SIG-M5 treated with dmso at 0.1 percent for 504 hours (cell line): ENCODE data around the gene C3orf20.

ENCODE experiments used
- DNase-seq: peaks from one replicate; lab custom pipeline; 2025; ENCODE audit not compliant: unreplicated experiment; lab: John Stamatoyannopoulos, UW

Gene C3orf20

DNA sequence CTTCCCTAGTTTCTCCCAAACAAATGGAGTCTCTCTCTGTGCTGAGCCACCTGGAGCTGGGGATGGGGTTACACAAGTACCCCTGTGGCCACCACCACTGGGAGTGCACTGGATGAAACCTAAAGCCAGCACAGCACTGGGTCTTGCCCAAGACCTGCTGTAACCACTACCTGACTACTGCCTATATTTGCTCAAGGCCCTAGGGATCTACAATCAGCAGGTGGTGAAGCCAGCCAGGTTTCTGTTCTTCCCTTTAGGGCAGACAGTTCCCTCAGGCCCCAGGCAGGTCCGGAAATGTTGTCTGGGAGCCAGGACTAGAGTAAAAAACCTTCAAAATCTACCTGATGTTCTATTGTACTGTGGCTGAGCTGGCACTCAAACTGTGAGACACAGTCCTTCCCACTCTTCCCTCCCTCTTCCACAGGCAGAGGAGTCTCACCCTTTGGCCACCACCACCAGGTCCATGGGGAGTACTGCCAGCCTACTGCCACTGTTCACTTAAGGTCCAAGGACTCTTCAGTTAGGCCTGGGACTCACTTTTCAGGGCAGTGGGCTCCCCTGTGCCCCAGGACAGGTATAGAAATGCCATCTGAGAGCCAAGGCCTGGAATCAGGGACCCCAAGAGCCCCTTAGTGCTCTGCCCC, 23.8 kb downstream of the C3orf20 start:
- DNase-seq: no peak

- no peak for DNase-seq
These were observed 24.7 kb downstream of the C3orf20 start for GRCh38 chr3:14699643-14700042.

- DNase-seq: no peak
These were observed 25.9 kb downstream of the C3orf20 start for GRCh38 chr3:14700891-14701290.

- DNase-seq: no peak
These were observed 26.7 kb downstream of the C3orf20 start for GRCh38 chr3:14701676-14702075.

GRCh38 chr3:14703128-14703750, 28.3 kb downstream of the C3orf20 start:
- DNase-seq: no peak

DNA sequence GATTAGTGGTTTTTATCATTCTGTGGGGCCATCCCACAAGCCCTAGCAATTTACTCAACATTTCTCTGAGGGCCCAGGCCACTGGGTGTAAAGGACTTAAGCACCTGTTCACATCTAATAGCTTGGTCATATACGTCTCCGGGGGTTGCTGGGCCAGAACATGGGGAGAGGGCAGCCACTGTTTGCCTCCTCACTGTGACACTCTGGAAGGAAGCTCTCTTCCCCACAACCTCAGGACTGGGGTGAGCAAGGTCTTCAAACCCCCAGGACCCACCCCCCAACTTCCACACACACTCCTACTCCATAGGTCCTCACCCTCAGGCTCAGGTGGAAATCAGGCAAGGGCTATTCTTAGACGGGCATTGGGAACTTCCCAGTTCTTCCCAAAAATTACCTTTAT, 28.9 kb downstream of the C3orf20 start:
- DNase-seq: no peak

DNA sequence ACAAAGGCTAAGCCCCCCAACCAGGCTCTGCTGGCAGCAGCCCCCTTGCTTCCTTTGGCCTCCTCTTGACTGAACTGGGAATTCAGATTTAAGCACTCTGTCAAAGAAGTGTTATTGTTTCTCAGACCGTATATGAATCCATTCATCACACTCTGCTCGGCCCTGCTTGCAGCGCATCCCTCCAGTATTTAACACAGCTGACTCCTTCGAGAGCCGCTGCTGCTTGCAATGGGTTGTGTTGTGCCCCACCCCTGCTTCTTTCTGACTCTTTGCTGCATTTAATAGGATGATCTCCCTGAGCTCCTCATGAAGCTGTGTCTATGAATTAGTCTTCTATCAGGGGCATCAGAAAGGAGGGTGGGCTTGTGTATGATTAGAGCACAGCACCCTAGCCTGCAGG, 31.2 kb downstream of the C3orf20 start:
- no peak for DNase-seq

- DNase-seq: no peak
These were observed 41.6 kb downstream of the C3orf20 start for GRCh38 chr3:14716591-14716990.

DNA sequence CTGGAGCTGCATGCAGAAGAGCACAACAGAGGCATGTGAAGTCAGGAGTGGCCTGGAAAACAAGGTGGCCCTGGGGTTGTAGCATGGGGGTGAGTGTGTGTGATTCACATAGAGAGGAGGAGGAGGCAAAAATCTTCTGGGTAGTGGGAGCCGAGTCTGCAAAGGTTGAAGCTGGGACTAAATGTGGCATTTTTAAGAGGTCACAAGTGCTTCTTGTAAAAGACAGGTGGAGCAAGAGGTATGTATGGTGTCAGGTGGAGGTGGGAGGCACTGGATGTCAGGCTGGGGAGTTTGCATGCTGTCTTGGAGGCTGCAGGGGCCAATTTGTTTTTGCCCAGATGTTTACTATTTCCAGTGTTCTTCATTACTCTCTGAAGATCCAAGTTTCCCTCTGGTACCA, 42.4 kb downstream of the C3orf20 start:
- DNase-seq: no peak

DNA sequence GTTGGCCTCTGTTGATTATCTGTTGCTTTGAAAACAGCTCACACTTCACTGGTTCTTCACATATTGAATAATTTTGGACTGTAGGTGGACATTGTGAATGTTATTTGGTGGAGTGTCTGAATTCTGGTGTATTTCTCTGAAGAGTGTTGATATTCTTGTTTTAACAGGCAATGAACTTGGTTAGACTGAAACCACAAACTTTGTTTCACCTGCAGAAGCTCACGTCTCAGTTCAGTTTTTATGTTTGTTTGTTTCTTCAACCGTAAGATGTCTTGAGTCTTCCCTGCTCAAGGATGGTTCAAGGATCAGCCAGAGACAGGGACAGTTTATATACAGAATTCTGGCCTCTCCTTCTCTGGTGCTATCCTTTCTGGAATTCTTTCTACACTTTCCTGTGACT, 43.6 kb downstream of the C3orf20 start:
- no peak for DNase-seq

DNA sequence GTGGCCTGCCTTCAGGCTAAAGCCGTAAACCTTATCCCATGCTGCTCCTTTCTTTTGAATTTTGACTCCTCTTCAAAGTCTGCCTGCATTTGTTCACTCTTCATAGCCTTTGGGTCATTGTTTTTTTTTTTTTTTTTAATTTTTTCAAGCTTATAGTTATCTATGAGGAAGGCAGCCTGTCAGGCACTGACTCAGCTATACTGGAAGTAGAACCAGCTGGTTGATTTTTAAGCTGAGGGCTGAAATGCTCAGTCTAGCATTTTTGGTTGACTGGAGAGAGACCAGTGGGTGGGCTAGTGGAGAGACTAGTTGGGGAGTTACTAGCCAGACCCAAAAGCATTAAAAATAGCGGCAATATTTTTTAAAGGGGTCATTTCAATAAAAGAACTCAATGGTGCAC, 44.1 kb downstream of the C3orf20 start:
- DNase-seq: no peak

GRCh38 chr3:14721126-14721864, 46.4 kb downstream of the C3orf20 start:
- no peak for DNase-seq

GRCh38 chr3:14725013-14725412, 50.1 kb downstream of the C3orf20 start:
- DNase-seq: no peak

- no peak for DNase-seq
These were observed 50.9 kb downstream of the C3orf20 start for GRCh38 chr3:14725564-14726440.

- DNase-seq: no peak
These were observed 51.5 kb downstream of the C3orf20 start for GRCh38 chr3:14726441-14726780.

DNA sequence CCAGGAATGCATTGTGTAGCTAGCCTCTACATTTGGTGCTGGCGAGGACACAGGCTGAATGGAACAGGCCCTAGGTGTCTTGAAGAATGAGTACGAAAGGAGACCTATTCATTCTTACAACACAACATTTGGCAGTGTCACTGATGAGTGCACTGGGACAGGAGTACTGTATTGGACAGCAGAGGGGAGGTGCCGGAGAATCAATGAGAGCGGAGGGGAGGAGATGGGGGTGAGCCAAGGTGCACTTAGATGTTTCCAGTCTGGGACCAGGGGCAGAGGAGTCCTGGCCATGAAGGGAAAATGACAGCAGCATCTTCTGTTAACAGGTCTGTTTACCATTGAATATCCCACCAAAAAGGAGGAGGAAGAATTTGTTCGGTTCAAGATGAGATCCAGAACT, 53.2 kb downstream of the C3orf20 start:
- no peak for DNase-seq

GRCh38 chr3:14730703-14731382, 55.9 kb downstream of the C3orf20 start:
- no peak for DNase-seq

GRCh38 chr3:14740983-14741382, 66.0 kb downstream of the C3orf20 start:
- DNase-seq: no peak

GRCh38 chr3:14741510-14741909, 66.6 kb downstream of the C3orf20 start:
- DNase-seq: no peak

GRCh38 chr3:14744556-14744955, 69.6 kb downstream of the C3orf20 start:
- DNase-seq: no peak

DNA sequence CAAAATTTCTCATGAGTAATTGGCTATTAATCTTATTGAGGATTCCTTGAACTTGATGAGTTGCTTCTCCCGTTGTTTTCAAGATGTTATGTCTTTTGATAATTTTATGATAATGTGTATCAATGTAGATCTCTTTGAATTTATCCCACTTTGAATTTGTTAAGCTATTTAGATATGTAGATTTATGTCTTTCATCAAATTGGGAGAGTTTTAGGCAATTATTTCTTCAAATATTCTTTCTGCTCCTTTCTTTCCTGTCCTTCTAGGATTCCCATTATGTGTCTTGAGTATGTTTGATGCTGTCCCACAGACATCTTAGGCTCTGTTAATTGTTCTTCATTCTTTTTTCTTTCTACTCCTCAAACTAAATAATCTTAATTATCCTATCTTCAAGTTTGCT, 75.7 kb downstream of the C3orf20 start:
- no peak for DNase-seq
